Vagina (tissue), 2 donors: ENCODE results near the gene CDK2AP2.

Experiments used
- POLR2AphosphoS5 ChIP-seq, 2 donors: sonication (generic); formaldehyde crosslinking; IDR thresholded peaks; one replicate each; pipeline ENCODE4 v1.9.0; 2017; ENCODE audit warnings: antibody characterized with exemption in 2 of 2, mild to moderate bottlenecking in 2 of 2, low read depth in 1 of 2; ENCODE audit not compliant: insufficient read depth in 1 of 2
- TF ChIP-seq, protein P1 (sequence below), 3 experiments: fragments of 450-650 bp in 2 of 3; fragments of 200-600 bp in 1 of 3; sonication (generic) in 1 of 3; IDR thresholded peaks; one replicate each; pipeline ENCODE4 v1.5.1; 2017 to 2019; ENCODE audit warnings: antibody characterized with exemption in 3 of 3, mild to moderate bottlenecking in 2 of 3, moderate library complexity in 2 of 3

DNA sequence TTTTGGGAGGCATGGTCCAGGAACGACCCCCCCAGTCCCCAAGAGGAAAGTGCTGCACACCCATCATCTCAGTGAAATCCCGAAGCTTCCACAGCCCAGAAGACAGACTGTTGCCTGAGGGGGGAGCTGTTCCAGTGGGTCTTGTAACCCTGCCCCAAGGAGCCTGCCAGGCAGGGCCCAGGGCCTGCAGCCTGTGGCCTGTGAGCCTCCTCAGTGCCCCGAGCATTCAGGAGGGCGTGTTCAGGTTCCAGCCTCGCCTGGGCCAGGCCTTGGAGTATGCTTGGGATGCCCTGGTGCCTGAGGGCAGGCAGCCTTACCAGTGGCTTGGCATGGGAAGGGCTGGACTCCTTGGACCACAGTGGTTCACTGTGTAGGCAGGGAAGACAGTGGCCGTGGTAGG, 33.2 kb upstream of the CDK2AP2 start:
- TF ChIP-seq POLR2AphosphoS5 (IDR thresholded peaks at IDR 0.05; ENCODE audit: insufficient read depth in 1 of 2, low read depth in 1 of 2), result no peak
- TF ChIP-seq, protein P1, sequence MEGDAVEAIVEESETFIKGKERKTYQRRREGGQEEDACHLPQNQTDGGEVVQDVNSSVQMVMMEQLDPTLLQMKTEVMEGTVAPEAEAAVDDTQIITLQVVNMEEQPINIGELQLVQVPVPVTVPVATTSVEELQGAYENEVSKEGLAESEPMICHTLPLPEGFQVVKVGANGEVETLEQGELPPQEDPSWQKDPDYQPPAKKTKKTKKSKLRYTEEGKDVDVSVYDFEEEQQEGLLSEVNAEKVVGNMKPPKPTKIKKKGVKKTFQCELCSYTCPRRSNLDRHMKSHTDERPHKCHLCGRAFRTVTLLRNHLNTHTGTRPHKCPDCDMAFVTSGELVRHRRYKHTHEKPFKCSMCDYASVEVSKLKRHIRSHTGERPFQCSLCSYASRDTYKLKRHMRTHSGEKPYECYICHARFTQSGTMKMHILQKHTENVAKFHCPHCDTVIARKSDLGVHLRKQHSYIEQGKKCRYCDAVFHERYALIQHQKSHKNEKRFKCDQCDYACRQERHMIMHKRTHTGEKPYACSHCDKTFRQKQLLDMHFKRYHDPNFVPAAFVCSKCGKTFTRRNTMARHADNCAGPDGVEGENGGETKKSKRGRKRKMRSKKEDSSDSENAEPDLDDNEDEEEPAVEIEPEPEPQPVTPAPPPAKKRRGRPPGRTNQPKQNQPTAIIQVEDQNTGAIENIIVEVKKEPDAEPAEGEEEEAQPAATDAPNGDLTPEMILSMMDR (IDR thresholded peaks at IDR 0.05), result no peak
